ENCODE data around the gene PAQR3.

The PAQR3 gene

DNA sequence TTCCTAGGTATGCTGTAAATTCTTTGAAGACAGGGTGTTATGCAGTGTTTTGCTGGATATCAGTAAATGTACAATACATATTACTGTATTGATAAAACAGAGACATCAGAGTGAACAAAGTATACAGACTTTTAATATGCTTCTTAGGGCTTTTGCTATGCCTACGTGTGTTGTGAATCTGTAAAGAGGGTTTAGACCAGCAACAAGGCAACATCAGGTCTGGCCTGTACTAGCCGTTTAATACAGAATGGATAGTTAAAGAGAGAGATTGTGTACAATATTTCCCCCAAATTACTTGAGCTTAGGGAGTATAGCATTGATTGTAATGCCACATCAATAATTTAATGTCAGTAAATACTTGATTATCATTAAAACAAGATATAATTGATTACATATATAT is 75.2 kb downstream of the PAQR3 start:
- no peak overlapping the region for H3K4me3 ChIP-seq (ENCODE audit: low read depth, low read length)
- TF ChIP-seq, protein P1, sequence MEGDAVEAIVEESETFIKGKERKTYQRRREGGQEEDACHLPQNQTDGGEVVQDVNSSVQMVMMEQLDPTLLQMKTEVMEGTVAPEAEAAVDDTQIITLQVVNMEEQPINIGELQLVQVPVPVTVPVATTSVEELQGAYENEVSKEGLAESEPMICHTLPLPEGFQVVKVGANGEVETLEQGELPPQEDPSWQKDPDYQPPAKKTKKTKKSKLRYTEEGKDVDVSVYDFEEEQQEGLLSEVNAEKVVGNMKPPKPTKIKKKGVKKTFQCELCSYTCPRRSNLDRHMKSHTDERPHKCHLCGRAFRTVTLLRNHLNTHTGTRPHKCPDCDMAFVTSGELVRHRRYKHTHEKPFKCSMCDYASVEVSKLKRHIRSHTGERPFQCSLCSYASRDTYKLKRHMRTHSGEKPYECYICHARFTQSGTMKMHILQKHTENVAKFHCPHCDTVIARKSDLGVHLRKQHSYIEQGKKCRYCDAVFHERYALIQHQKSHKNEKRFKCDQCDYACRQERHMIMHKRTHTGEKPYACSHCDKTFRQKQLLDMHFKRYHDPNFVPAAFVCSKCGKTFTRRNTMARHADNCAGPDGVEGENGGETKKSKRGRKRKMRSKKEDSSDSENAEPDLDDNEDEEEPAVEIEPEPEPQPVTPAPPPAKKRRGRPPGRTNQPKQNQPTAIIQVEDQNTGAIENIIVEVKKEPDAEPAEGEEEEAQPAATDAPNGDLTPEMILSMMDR (IDR thresholded peaks at IDR 0.05; ENCODE audit: borderline replicate concordance, insufficient read depth, low read depth, low read length), result no peak

- TF ChIP-seq, protein P1 (IDR thresholded peaks at IDR 0.05; ENCODE audit: borderline replicate concordance, insufficient read depth, low read depth, low read length), result no peak
- H3K4me3 ChIP-seq (ENCODE audit: low read depth, low read length), result no peak overlapping the region
Measured at GRCh38 chr4:78863254-78863869, 75.9 kb downstream of the PAQR3 start.

DNA sequence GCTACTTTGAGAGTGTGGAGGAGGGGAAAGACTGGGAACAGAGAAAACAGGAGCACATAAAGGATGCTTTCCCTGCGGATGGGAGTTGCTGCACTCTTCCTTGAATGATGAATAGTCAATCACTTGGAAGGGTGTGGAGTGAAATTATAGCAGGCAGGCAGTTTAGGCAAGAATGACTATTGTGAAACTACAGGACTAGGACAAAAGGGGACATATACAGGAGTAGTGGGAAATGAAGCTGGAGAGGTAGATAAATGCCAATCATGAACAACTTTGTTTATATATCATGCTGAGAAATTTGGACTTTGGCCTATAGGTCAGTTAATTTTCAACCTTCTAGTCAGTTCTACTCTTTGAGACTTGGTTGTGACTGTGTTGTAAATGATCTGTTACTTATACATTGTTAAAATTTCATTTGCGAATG is 76.9 kb downstream of the PAQR3 start:
- no peak overlapping the region for H3K4me3 ChIP-seq (ENCODE audit: low read depth, low read length)
- TF ChIP-seq, protein P1 (IDR thresholded peaks at IDR 0.05; ENCODE audit: borderline replicate concordance, insufficient read depth, low read depth, low read length), result no peak

All from GM12875 (cell line).